GM19193 (cell line): Measurements from ENCODE around the gene RHOH.

Experiments
- POLR2A ChIP-seq: IDR thresholded peaks from 4 replicates; pipeline ENCODE4 v1.6.1; 2011; ENCODE audit not compliant: insufficient read depth, insufficient read length; ENCODE audit errors: extremely low read depth

The RHOH gene

DNA sequence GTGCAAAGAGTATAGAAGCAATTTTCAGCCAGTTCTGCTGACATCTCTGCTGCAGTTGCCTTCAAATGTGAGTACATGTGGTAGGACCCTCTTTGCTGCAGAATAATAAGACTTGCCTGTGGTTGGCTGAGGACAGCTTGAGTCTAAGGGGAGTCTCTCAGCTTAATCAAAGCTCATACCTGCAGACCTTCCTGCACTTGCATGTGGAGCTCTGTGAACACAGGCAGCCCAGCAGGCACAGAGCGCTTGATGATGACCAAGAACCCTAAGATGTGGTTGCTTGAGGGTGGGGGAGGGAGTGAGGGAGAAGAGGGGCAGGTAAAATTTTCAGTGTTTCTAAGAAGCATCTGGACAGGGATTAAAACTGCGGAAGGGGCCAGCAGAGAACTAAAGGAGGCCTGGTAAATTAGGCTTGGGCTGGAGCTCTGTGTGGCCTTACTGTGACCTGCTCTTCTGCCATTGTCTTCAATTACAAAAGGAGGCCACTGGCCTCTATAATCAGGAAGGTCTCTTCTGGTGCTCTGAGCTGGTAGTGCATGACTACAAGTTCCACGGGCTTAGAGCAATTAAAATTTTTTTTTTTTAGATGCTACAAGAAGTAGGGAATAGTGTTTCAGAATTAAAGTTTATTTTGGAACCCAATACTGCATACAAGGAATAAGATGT, 78.4 kb downstream of the RHOH start:
- TF ChIP-seq POLR2A = no peak

DNA sequence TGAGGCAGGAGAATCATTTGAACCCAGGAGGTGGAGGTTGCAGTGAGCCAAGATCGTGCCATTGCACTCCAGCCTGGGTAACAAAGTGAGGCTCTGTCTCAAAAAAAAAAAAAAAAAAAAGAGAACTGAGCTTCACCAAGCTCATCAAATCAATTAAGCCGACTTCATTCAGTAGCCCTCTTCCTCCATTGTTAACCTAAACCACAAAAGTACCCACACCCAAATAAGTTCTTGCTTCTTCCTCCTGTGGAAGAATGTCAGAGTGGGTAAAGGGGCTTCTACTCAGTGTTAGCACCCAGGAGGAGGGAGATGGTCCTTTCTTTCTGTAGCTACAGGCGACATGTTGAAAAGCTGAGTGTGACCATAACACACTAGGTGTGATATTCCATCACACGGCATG, 79.7 kb downstream of the RHOH start:
- no peak for TF ChIP-seq POLR2A

DNA sequence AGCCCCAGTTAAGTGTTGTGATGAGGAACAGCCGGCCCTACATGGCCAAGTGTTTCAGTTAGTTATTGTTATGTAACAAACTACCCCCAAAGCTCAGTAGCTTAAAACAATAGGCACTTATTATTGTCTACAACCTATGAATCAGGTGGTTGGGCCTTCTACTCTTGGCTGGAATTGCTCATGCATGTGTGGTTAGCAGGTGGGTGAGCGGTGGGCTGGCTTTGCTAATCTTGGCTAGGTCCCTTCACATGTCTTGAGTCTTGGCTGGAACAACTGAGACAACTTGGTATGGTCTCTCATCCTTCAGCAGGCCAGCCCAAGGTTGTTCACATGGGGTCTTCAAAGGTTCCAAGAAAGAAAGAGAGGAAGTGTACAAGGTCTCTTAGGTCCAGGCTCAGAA, 83.8 kb downstream of the RHOH start:
- no peak for TF ChIP-seq POLR2A

DNA sequence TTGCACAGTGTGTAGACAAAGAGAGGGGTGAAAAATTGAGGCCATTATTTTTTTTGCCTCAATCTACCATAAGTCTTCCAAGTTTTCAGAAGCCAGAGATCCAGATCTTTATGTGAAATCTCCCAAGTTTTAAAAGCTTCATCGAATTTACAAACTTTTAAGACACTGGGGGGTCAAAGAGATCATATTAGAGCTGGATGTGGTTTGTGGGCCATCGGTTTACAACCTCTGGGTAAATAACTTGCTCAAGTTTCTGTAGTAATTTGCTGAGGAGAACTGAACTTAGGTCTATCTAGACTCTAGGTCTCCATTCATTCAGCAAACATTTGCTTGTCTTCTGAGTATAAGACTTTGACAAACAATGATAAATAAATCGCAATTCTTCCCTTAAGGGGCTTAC, 84.3 kb downstream of the RHOH start:
- TF ChIP-seq POLR2A = no peak

DNA sequence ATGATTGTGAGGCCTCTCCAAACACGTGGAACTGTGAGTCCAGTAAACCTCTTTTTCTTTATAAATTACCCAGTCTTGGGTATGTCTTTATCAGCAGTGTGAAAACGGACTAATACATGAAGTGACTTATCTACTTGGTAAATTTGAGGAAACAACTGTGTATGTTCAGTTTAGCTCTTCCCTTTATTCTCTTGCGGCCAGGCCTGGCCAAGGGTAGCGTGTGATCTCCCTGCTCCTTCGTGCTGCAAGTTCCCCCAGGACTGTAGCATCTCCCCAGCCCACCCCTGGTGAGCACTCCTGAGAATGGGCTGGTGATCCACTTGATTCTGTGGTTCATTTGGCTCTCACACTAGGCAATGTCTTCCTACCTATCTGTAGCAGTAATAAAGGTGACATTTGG, 85.1 kb downstream of the RHOH start:
- TF ChIP-seq POLR2A = no peak

DNA sequence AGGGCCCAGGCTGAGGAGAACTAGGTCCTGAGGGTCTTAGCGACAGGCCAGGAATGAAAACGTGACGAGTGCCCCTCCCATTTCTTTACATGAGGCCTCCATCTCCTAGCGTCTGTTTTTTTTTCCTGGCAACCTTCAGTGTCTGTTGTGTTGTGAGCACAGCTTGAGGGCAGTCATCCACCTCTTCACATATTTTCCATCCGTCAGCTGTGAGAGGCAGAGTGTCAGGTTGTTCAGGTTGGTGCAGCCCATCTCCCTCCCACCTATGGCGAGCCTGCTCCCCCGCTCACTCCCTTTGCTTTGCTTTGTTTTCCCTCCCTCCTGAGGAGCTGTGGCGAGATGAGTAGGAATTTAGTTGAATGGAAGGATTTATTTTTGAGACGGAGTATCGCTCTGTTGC, 86.6 kb downstream of the RHOH start:
- no peak for TF ChIP-seq POLR2A

DNA sequence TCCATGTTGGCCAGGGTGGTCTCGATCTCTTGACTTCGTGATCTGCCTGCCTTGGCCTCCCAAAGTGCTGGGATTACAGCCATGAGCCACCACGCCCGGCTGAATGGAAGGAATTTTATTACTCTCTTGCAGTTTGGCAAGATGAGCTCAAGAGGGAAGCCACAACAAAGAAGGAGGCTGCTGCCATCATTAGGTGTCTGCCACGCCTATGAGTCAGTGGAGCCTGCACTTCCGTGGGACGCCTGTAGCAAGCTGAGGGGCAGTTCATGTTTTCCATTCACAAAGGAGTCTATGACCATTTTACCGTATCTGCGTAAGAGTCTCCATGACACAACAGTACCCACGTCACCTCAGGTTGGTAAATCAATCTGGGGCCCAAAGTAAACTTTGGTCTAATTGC, 87.1 kb downstream of the RHOH start:
- TF ChIP-seq POLR2A = no peak

DNA sequence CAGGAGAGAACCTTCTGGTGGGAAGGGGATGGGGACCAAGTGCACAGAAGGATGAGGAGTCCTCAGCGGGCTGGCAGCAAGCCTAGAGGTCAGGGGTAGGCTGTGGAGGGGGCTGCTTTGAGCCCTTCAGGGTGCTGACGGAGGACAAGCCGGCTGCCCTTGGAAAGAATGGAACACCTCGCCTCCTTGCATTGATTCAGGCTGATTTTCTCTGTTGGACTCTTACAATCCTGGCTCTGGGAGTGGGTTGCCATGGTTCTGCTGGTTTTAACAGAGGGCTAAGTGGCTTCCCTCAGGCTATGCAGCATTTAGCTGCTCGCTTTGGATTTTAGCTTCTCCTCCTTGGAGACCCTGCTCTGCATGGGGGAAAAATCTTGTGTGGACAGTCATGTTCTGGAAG, 88.9 kb downstream of the RHOH start:
- TF ChIP-seq POLR2A = no peak

DNA sequence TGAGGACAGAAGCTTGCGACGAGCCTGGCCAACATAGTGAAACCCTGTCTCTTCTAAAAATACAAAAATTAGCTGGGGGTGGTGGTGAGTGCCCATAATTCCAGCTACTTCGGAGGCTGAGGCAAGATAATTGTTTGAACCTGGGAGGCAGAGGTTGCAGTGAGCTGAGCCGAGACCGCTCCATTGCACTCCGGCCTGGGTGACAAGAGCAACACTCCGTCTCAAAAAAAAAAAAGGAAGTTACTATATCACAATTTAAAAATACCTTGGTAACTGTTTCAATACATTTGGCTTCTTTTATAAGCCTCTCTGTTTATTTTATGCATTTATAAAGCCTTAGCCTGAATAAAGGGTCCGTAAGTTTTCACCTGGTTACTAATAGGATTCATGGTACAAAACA, 91.7 kb downstream of the RHOH start:
- TF ChIP-seq POLR2A = no peak

DNA sequence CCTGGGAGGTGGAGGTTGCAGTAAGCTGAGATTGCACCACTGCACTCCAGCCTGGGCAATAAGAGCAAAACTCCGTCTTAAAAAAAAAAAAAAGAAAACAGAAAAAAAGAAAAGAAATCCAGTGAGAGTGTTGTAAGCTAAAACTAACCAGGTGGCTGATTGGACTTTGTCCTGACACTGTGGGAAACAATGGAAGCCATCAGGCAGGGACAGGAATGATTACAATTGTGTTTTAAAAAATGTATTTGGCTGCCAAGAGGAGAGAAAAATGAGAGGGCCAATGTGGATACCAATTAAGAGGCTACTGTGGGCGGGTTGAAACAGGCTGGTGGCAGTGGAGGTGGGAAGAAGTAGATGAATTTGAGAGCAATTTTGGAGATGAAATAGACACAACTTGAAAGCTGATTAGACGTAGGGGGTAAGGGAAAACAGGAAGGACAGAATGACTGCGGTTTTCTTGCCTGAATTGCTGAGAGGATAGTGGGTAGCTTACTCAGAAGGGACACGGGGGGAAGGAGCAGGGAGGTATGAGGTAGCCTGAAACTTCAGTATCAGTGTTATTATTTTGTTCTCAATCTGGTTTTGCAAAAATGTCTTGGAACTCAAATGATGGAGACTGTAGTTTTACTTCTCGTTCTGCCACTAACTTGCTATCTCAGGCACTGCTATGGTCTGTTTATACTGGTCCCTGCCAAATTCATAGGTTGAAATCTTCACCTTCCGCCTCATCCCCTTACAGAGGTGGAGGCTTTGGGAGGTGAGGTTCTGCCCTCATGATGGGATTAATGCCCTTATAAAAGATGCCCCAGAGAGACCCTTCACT, 92.7 kb downstream of the RHOH start:
- no peak for TF ChIP-seq POLR2A

DNA sequence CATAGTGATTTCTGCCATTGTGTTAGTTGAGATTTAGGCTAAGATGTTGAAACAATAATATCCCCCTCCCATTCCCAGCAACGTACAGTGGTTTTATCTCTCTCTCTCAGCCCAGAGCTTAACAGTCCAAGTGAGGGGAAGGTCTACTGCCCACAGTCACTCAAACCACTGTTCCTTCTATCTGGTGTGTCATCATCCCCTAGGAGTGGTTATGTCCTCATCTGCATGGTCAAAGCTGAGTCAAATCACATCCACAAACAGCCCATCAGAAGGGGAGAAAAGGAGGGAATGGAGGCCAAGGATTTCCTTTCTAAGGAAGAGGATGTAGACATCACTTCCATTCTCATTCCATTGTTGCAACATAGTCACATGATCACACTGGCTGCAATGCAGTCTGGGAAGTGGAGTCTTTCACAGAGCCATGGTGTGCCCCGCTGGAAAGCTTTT, 95.5 kb downstream of the RHOH start:
- TF ChIP-seq POLR2A = no peak

DNA sequence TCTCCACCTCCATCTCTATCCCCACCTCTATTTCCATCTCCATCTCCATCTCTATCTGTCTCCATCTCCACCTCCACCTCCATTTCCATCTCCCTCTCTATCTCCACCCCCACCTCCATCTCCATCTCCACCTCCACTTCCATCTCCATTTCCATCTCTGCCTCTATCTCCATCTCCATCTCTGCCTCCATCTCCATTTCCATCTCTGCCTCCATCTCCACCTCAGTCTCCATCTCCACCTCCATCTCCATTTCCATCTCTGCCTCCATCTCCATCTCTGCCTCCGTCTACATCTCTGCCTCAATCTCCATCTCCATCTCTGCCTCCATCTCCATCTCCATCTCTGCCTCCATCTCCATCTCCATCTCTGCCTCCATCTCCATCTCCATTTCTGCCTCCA, 97.5 kb downstream of the RHOH start:
- no peak for TF ChIP-seq POLR2A

DNA sequence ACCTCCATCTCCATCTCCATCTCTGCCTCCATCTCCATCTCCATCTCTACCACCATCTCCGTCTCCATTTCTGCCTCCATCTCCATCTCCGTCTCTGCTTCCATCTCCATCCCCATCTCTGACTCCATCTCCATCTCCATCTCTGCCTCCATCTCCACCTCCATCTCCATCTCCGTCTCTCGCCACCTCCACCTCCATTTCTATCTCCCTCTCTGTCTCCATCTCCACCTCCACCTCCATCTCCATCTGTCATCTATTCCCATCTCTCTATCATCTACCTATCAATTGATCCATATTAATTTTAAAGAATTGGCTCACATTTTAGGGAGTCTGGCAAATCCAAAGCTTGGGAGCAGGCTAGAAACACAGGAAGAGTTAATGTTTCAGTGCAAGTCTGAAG, 98.7 kb downstream of the RHOH start:
- TF ChIP-seq POLR2A = no peak
